Uterus (tissue), 4 donors: ENCODE results near the gene IQSEC2. TPM values are rescaled to one million over a fixed set of nuclear protein-coding genes. Genes with fewer than 3 reads are reported as not detected.
A peak's percentile ranks its signal among the peaks of the same experiment; 100 is the strongest.

Experiments used
- DNase-seq, 2 donors: peaks; one replicate each; pipeline ENCODE4 v3.0.0-alpha.2; 2019 to 2020
- H3K27ac ChIP-seq, 2 donors: fragments of 200-600 bp; sonication (generic); 1 replicate in 1 of 2; 2 replicates in 1 of 2; pipeline ENCODE4 v1.5.1; 2016 to 2018
- H3K27me3 ChIP-seq, 2 donors: fragments of 200-600 bp; sonication (generic); one replicate each; pipeline ENCODE4 v1.5.1; 2018 to 2019; ENCODE audit warnings: control low read depth in 1 of 2
- H3K36me3 ChIP-seq, 2 donors: fragments of 200-600 bp; sonication (generic); one replicate each; pipeline ENCODE4 v1.5.1; 2019; ENCODE audit warnings: control low read depth in 1 of 2
- H3K4me1 ChIP-seq, 2 donors: fragments of 200-600 bp; sonication (generic); one replicate each; pipeline ENCODE4 v1.5.1; 2018 to 2019; ENCODE audit warnings: control low read depth in 1 of 2
- H3K4me3 ChIP-seq, 2 donors: fragments of 200-600 bp; sonication (generic); 1 replicate in 1 of 2; 2 replicates in 1 of 2; pipeline ENCODE4 v1.5.1; 2018 to 2019; ENCODE audit warnings: mild to moderate bottlenecking in 1 of 2
- H3K9me3 ChIP-seq, 2 donors: fragments of 200-600 bp; sonication (generic); one replicate each; pipeline ENCODE4 v1.5.1; 2019; ENCODE audit warnings: control low read depth in 1 of 2
- CTCF ChIP-seq, 4 experiments: fragments of 200-600 bp in 2 of 4; fragments of 450-650 bp in 2 of 4; sonication (generic) in 2 of 4; IDR thresholded peaks; one replicate each; pipeline ENCODE4 v1.5.1; 2016 to 2019; ENCODE audit warnings: antibody characterized with exemption in 4 of 4, mild to moderate bottlenecking in 2 of 4, moderate library complexity in 1 of 4
- POLR2A ChIP-seq, 2 donors: fragments of 450-650 bp; IDR thresholded peaks; one replicate each; pipeline ENCODE4 v1.6.1; 2016; ENCODE audit warnings: antibody characterized with exemption in 2 of 2, mild to moderate bottlenecking in 1 of 2, moderate library complexity in 1 of 2
- intact Hi-C: fragments of 100-400 bp; cut with DNase I; formaldehyde crosslinking; loops from one replicate; pipeline ENCODE4 v1.15.1; 2023; ENCODE audit warnings: low total_unique reads
- total RNA-seq, 4 donors: library from RNA; depleted of rRNA in 3 of 4; stranded (reverse); fragments of >200 nt in 3 of 4; gene quantifications; one replicate each; pipeline versions ENCODE4 v1.1.0 to v1.2.4, GENCODE V29; 2014 to 2023
- donor health status: DM: yes; HTN: yes; CAD: no.

Gene IQSEC2
- 10 to 100 TPM in 2 of 4 donors, 1 to 10 TPM in 2; 4.1 to 31.6 (median 8.9) TPM for total RNA-seq

GRCh38 chrX:53281321-53281822 lies at the start of gene IQSEC2:
Gene IQSEC2, minus strand, starts transcription at chrX:53281584.
- DNase-seq = peak; percentile 92 to 94
- Histone ChIP-seq H3K9me3 (no peaks in the 10 kb centered on the region), H3K4me1 (no peaks in the 10 kb centered on the region), H3K36me3 (no peaks in the 10 kb centered on the region), H3K27ac (peak within 1 kb of the TSS; percentile 77 to 84), H3K27me3 (no peaks in the 10 kb centered on the region), H3K4me3 (peak within 1 kb of the TSS; percentile 28 to 37)
- TF ChIP-seq POLR2A (IDR thresholded peaks at IDR 0.05) = peak in 1 of 2 donors; percentile 35
- TF ChIP-seq CTCF (IDR thresholded peaks at IDR 0.05) = no peak
- intact Hi-C loops = no loop called here

GRCh38 chrX:53330331-53330730 lies 48.9 kb upstream of the IQSEC2 start:
- intact Hi-C loops = no loop called here
- no peak for DNase-seq

GRCh38 chrX:53324803-53325202 lies 43.4 kb upstream of the IQSEC2 start:
- H3K36me3 ChIP-seq = no peaks in the 10 kb centered on the region
- H3K4me1 ChIP-seq = no peaks in the 10 kb centered on the region
- H3K9me3 ChIP-seq = no peaks in the 10 kb centered on the region
- H3K4me3 ChIP-seq = no peak overlapping the region
- peaks cover 0 to 5% of the 10 kb centered on the region in 2 donors for H3K27me3 ChIP-seq
- intact Hi-C loops = no loop called here
- no peak for TF ChIP-seq POLR2A (IDR thresholded peaks at IDR 0.05)
- TF ChIP-seq CTCF (IDR thresholded peaks at IDR 0.05) = no peak
- DNase-seq = no peak
- H3K27ac ChIP-seq = no peak overlapping the region

More at GRCh38 chrX:53330331-53330730, 48.9 kb upstream of the IQSEC2 start:
- Histone ChIP-seq H3K27ac (no peak overlapping the region), H3K9me3 (no peaks in the 10 kb centered on the region), H3K4me3 (no peak overlapping the region), H3K4me1 (no peaks in the 10 kb centered on the region), H3K27me3 (no peaks in the 10 kb centered on the region), H3K36me3 (no peaks in the 10 kb centered on the region)
- TF ChIP-seq POLR2A (IDR thresholded peaks at IDR 0.05) = no peak
- no peak for TF ChIP-seq CTCF (IDR thresholded peaks at IDR 0.05)

- peaks cover 0 to 5% of the 10 kb centered on the region in 2 donors for H3K27me3 ChIP-seq
- intact Hi-C loops = no loop called here
- no peak overlapping the region for H3K4me3 ChIP-seq
- H3K36me3 ChIP-seq = no peaks in the 10 kb centered on the region
- H3K4me1 ChIP-seq = no peaks in the 10 kb centered on the region
- DNase-seq = no peak
- TF ChIP-seq CTCF (IDR thresholded peaks at IDR 0.05) = no peak
- no peak overlapping the region for H3K27ac ChIP-seq
- no peaks in the 10 kb centered on the region for H3K9me3 ChIP-seq
Observed at GRCh38 chrX:53324085-53324484, 42.7 kb upstream of the IQSEC2 start.

GRCh38 chrX:53323196-53323595 lies 41.8 kb upstream of the IQSEC2 start:
- TF ChIP-seq CTCF (IDR thresholded peaks at IDR 0.05) (no peak), POLR2A (IDR thresholded peaks at IDR 0.05) (no peak)
- Histone ChIP-seq H3K27me3 (peaks cover 0 to 5% of the 10 kb centered on the region in 2 donors), H3K4me3 (no peak overlapping the region), H3K27ac (no peak overlapping the region), H3K36me3 (no peaks in the 10 kb centered on the region), H3K4me1 (no peaks in the 10 kb centered on the region), H3K9me3 (no peaks in the 10 kb centered on the region)
- intact Hi-C loops = no loop called here
- DNase-seq = no peak
